HepG2 (cell line): Measurements from ENCODE around the gene CASP5. TPM values are rescaled to one million over a fixed set of nuclear protein-coding genes. Genes with fewer than 3 reads are reported as not detected.

Source experiments
- ARID2 ChIP-seq: sonication (generic); formaldehyde crosslinking; IDR thresholded peaks from 2 replicates; pipeline ENCODE4 v1.8.1; 2022; ENCODE audit warnings: mild to moderate bottlenecking, missing genetic modification reagents, borderline replicate concordance
- BRCA1 ChIP-seq: sonication (generic); formaldehyde crosslinking; IDR thresholded peaks from 2 replicates; pipeline ENCODE4 v1.4.0; 2020; ENCODE audit warnings: missing genetic modification reagents
- CHCHD3 ChIP-seq: sonication (generic); formaldehyde crosslinking; IDR thresholded peaks from 2 replicates; pipeline ENCODE4 v1.8.0; 2022; ENCODE audit warnings: mild to moderate bottlenecking, missing genetic modification reagents, moderate library complexity
- KLF15 ChIP-seq: sonication (generic); formaldehyde crosslinking; IDR thresholded peaks from 2 replicates; pipeline ENCODE4 v1.8.1; 2023; ENCODE audit warnings: borderline replicate concordance, mild to moderate bottlenecking, inconsistent platforms, missing genetic modification reagents, mixed read lengths
- MEIS2 ChIP-seq: sonication (generic); formaldehyde crosslinking; IDR thresholded peaks from 2 replicates; pipeline ENCODE4 v1.9.0; 2021; ENCODE audit warnings: mild to moderate bottlenecking, missing genetic modification reagents
- NFATC3 ChIP-seq: sonication (generic); formaldehyde crosslinking; IDR thresholded peaks from 2 replicates; pipeline ENCODE4 v1.5.1; 2020; ENCODE audit warnings: mild to moderate bottlenecking, missing genetic modification reagents
- NFE2L1 ChIP-seq: sonication (generic); formaldehyde crosslinking; IDR thresholded peaks from 2 replicates; pipeline ENCODE4 v1.4.0; 2020; ENCODE audit warnings: missing genetic modification reagents, mild to moderate bottlenecking, borderline replicate concordance
- NR1H2 ChIP-seq: sonication (generic); formaldehyde crosslinking; IDR thresholded peaks from 2 replicates; pipeline ENCODE4 v1.8.1; 2022; ENCODE audit warnings: low read depth, missing genetic modification reagents, borderline replicate concordance
- SCMH1 ChIP-seq: sonication (generic); formaldehyde crosslinking; IDR thresholded peaks from 2 replicates; pipeline ENCODE4 v1.9.0; 2021; ENCODE audit warnings: missing genetic modification reagents, mild to moderate bottlenecking, borderline replicate concordance
- SMC3 ChIP-seq: IDR thresholded peaks from 2 replicates; pipeline ENCODE4 v1.6.1; 2011; ENCODE audit warnings: low read length, improper control_type of control experiment
- SRY ChIP-seq: sonication (generic); formaldehyde crosslinking; IDR thresholded peaks from 2 replicates; pipeline ENCODE4 v1.8.0; 2022; ENCODE audit warnings: mild to moderate bottlenecking, missing genetic modification reagents
- SSRP1 ChIP-seq: IDR thresholded peaks from 2 replicates; pipeline ENCODE4 v1.6.1; 2016; ENCODE audit warnings: control low read depth
- STAG1 ChIP-seq: sonication (generic); formaldehyde crosslinking; IDR thresholded peaks from 2 replicates; pipeline ENCODE4 v1.4.0; 2020; ENCODE audit warnings: missing genetic modification reagents
- TAF1 ChIP-seq: sonication (generic); formaldehyde crosslinking; IDR thresholded peaks from 2 replicates; pipeline ENCODE4 v1.4.0; 2020; ENCODE audit warnings: missing genetic modification reagents
- ZBTB26 ChIP-seq: IDR thresholded peaks from 2 replicates; pipeline ENCODE4 v1.6.1; 2016; ENCODE audit warnings: missing compliant biosample characterization, missing genetic modification reagents, borderline replicate concordance
- ZFY ChIP-seq: sonication (generic); formaldehyde crosslinking; IDR thresholded peaks from 2 replicates; pipeline ENCODE4 v1.4.0; 2020; ENCODE audit warnings: missing genetic modification reagents
- ZNF232 ChIP-seq: sonication (generic); formaldehyde crosslinking; IDR thresholded peaks from 2 replicates; pipeline ENCODE4 v1.4.0; 2020; ENCODE audit warnings: missing genetic modification reagents, borderline replicate concordance
- ZNF33A ChIP-seq: sonication (generic); formaldehyde crosslinking; IDR thresholded peaks from 2 replicates; pipeline ENCODE4 v1.5.1; 2020; ENCODE audit warnings: missing genetic modification reagents, mild to moderate bottlenecking, moderate library complexity, borderline replicate concordance
- ZNF362 ChIP-seq: sonication (generic); formaldehyde crosslinking; IDR thresholded peaks from 2 replicates; pipeline ENCODE4 v1.4.0; 2020; ENCODE audit warnings: missing genetic modification reagents, mild to moderate bottlenecking, borderline replicate concordance
- ZNF441 ChIP-seq: sonication (generic); formaldehyde crosslinking; IDR thresholded peaks from 2 replicates; pipeline ENCODE4 v1.7.0; 2021; ENCODE audit warnings: missing genetic modification reagents, borderline replicate concordance
- ZNF772 ChIP-seq: sonication (generic); formaldehyde crosslinking; IDR thresholded peaks from 2 replicates; pipeline ENCODE4 v1.5.0; 2020; ENCODE audit warnings: mild to moderate bottlenecking, missing genetic modification reagents
- polyA plus RNA-seq, 8 experiments: library from polyadenylated mRNA; depleted of rRNA in 3 of 8; stranded (reverse) in 7 of 8; unstranded in 1 of 8; fragments of >200 nt; fragmentation: Illumina TruSeq in 4 of 8; extraction: Trizol in 4 of 8; gene quantifications; 2 replicates each; pipeline versions ENCODE4 v1.2.1 to v1.2.3, GENCODE V29; 2011 to 2016; ENCODE audit warnings: low read depth in 4 of 8, missing spikeins in 1 of 8, mixed read lengths in 1 of 8; ENCODE audit not compliant: insufficient read depth in 1 of 8
- total RNA-seq, 5 experiments: library from RNA; depleted of rRNA; stranded (reverse); fragments of >200 nt; fragmentation: Illumina TruSeq; extraction: Trizol; gene quantifications; 2 replicates each; pipeline ENCODE4 v1.2.3, GENCODE V29; 2016; ENCODE audit warnings: low read depth in 1 of 5
- TF ChIP-seq, protein P1 (sequence below): sonication (generic); formaldehyde crosslinking; IDR thresholded peaks from 2 replicates; pipeline ENCODE4 v1.4.0; 2020; ENCODE audit warnings: missing genetic modification reagents, borderline replicate concordance

Gene CASP5
- total and polyA plus RNA-seq, 2 of the 13 experiments (the other 11 are each of a cell fraction or from before 2014, with no cell fraction given), result not detected

DNA sequence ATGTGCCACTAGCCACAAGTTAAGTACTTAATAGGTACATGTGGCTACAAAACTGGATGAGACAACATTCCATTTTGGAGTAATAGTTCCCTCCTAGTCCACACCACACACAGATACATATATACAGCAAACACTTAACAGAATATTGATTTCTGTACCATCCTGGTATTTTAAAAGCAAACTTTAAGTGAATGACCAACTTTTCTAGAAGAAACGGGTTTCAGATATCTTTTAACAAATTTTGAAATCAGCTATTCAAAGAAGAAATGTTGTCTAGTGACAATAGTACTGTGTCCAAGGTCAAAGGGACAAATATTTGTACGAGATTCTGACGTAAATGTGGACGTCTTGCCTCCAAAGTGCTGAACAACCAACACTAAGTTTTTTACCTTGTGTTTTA, 34.5 kb upstream of the CASP5 start (continued):
- TF ChIP-seq, protein P1, sequence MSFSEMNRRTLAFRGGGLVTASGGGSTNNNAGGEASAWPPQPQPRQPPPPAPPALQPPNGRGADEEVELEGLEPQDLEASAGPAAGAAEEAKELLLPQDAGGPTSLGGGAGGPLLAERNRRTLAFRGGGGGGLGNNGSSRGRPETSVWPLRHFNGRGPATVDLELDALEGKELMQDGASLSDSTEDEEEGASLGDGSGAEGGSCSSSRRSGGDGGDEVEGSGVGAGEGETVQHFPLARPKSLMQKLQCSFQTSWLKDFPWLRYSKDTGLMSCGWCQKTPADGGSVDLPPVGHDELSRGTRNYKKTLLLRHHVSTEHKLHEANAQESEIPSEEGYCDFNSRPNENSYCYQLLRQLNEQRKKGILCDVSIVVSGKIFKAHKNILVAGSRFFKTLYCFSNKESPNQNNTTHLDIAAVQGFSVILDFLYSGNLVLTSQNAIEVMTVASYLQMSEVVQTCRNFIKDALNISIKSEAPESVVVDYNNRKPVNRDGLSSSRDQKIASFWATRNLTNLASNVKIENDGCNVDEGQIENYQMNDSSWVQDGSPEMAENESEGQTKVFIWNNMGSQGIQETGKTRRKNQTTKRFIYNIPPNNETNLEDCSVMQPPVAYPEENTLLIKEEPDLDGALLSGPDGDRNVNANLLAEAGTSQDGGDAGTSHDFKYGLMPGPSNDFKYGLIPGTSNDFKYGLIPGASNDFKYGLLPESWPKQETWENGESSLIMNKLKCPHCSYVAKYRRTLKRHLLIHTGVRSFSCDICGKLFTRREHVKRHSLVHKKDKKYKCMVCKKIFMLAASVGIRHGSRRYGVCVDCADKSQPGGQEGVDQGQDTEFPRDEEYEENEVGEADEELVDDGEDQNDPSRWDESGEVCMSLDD (CRISPR knock-in tag), result no peak
- no peak for TF ChIP-seq MEIS2 (CRISPR knock-in tag)
- no peak for TF ChIP-seq ZBTB26 (CRISPR knock-in tag)
- no peak for TF ChIP-seq ZNF441 (CRISPR knock-in tag)
- no peak; the same call in 1 of the 2 replicates for TF ChIP-seq STAG1 (CRISPR knock-in tag)
- no peak for TF ChIP-seq ARID2 (CRISPR knock-in tag)
- no peak for TF ChIP-seq NFATC3
- no peak for TF ChIP-seq TAF1
- TF ChIP-seq SSRP1 (CRISPR knock-in tag), result no peak
- TF ChIP-seq ZFY (CRISPR knock-in tag), result no peak
- TF ChIP-seq NFE2L1 (CRISPR knock-in tag), result no peak
- TF ChIP-seq KLF15 (CRISPR knock-in tag), result no peak
- TF ChIP-seq CHCHD3, result no peak
- TF ChIP-seq ZNF362, result no peak
- TF ChIP-seq ZNF772 (CRISPR knock-in tag), result no peak
- no peak for TF ChIP-seq SMC3
- TF ChIP-seq ZNF33A (CRISPR knock-in tag), result no peak
- no peak for TF ChIP-seq SRY
- no peak for TF ChIP-seq NR1H2 (CRISPR knock-in tag)
- no peak for TF ChIP-seq SCMH1
- no peak for TF ChIP-seq BRCA1 (CRISPR knock-in tag)
- no peak for TF ChIP-seq ZNF232
